AG10803 (cell line): Measurements from ENCODE around the gene SNAPC4.

Experiments
- DNase-seq: peaks from one replicate; pipeline ENCODE4 v3.0.0; 2010; ENCODE audit warnings: low read depth
- H3K4me3 ChIP-seq: 2 replicates; pipeline ENCODE4 v1.5.1; 2011; ENCODE audit warnings: mild to moderate bottlenecking, low read length, control low read depth
- CTCF ChIP-seq: conservative IDR thresholded peaks from 2 replicates; pipeline ENCODE4 v1.5.1; 2011; ENCODE audit warnings: mild to moderate bottlenecking, low read length, control low read depth, inconsistent platforms

The SNAPC4 gene

GRCh38 chr9:136351252-136351800, 48.6 kb downstream of the SNAPC4 start:
- H3K4me3 ChIP-seq, result no peak overlapping the region
- DNase-seq, result no peak
- TF ChIP-seq CTCF, result no peak
